WERI-Rb-1 (cell line): ENCODE results near the gene SLC12A7.
"Not testable (repeated sequence)": the region's sequence is repeated elsewhere in the genome, so short reads cannot be mapped to it uniquely, and the experiment has no call there.

ENCODE experiments used
- DNase-seq: peaks from one replicate; pipeline ENCODE4 v3.0.0-alpha.2; 2020
- H3K27ac ChIP-seq: fragments of 250-450 bp; sonication (Bioruptor Pico); 2 replicates; pipeline ENCODE4 v1.5.1; 2020; ENCODE audit warnings: mild to moderate bottlenecking, moderate library complexity
- H3K27me3 ChIP-seq: fragments of 250-450 bp; sonication (Bioruptor Pico); 2 replicates; pipeline ENCODE4 v1.5.1; 2021; ENCODE audit warnings: mild to moderate bottlenecking, low read depth, moderate library complexity; ENCODE audit not compliant: insufficient read depth, severe bottlenecking
- H3K36me3 ChIP-seq: fragments of 250-450 bp; sonication (Bioruptor Pico); 2 replicates; pipeline ENCODE4 v1.5.1; 2020; ENCODE audit warnings: mild to moderate bottlenecking, moderate library complexity
- H3K4me3 ChIP-seq: 2 replicates; pipeline ENCODE4 v1.5.1; 2011; ENCODE audit warnings: low read depth, mild to moderate bottlenecking, control low read depth, low read length
- H3K9me3 ChIP-seq: fragments of 250-450 bp; sonication (Bioruptor Pico); 2 replicates; pipeline ENCODE4 v1.5.1; 2021; ENCODE audit warnings: mild to moderate bottlenecking, moderate library complexity; ENCODE audit not compliant: severe bottlenecking
- TF ChIP-seq, protein P1 (sequence below): IDR thresholded peaks from 2 replicates; pipeline ENCODE4 v1.5.1; 2011; ENCODE audit warnings: low read depth, mild to moderate bottlenecking, control low read depth, inconsistent platforms, low read length

The SLC12A7 gene

DNA sequence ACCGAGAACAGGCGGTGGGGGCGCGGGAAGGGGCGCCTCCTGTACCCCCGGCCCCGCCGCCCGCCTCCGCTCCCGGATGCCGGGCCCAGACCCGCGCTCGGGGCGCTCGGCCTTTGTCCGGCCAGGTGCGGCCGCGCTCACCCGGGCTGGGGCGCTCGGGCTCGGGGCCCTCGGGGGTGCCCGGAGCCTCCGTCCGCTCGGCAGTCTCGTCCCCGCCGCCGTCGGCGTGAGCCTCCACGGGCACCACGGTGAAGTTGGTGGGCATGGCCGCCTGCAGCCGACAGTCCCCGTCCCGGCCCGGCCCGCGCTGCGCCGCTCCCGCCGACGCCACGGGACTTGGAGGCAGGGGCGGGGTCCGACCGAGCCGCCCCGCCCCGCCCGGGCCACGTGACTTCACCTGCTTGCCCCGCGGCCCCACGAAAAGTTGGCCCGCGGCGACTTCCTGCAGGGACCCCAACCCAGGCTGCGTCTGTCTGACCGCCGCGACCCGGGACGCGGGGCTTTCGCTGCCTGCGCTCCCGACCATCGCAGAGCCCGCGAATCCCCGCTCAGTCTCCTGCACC, at the start of gene SLC12A7:
Gene SLC12A7, minus strand, starts transcription at position 337 of the 563 bp plus-strand sequence. Its CDS starts 72 bp downstream, at position 265.
- Histone ChIP-seq H3K27ac (peak within 1 kb of the TSS; percentile 74), H3K9me3 (no peaks in the 10 kb centered on the region), H3K36me3 (peaks cover 28% of the 10 kb centered on the region), H3K27me3 (no peaks in the 10 kb centered on the region), H3K4me3 (peak within 1 kb of the TSS; percentile 79)
- DNase-seq = peak; percentile 75
- TF ChIP-seq, protein P1, sequence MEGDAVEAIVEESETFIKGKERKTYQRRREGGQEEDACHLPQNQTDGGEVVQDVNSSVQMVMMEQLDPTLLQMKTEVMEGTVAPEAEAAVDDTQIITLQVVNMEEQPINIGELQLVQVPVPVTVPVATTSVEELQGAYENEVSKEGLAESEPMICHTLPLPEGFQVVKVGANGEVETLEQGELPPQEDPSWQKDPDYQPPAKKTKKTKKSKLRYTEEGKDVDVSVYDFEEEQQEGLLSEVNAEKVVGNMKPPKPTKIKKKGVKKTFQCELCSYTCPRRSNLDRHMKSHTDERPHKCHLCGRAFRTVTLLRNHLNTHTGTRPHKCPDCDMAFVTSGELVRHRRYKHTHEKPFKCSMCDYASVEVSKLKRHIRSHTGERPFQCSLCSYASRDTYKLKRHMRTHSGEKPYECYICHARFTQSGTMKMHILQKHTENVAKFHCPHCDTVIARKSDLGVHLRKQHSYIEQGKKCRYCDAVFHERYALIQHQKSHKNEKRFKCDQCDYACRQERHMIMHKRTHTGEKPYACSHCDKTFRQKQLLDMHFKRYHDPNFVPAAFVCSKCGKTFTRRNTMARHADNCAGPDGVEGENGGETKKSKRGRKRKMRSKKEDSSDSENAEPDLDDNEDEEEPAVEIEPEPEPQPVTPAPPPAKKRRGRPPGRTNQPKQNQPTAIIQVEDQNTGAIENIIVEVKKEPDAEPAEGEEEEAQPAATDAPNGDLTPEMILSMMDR = no peak

DNA sequence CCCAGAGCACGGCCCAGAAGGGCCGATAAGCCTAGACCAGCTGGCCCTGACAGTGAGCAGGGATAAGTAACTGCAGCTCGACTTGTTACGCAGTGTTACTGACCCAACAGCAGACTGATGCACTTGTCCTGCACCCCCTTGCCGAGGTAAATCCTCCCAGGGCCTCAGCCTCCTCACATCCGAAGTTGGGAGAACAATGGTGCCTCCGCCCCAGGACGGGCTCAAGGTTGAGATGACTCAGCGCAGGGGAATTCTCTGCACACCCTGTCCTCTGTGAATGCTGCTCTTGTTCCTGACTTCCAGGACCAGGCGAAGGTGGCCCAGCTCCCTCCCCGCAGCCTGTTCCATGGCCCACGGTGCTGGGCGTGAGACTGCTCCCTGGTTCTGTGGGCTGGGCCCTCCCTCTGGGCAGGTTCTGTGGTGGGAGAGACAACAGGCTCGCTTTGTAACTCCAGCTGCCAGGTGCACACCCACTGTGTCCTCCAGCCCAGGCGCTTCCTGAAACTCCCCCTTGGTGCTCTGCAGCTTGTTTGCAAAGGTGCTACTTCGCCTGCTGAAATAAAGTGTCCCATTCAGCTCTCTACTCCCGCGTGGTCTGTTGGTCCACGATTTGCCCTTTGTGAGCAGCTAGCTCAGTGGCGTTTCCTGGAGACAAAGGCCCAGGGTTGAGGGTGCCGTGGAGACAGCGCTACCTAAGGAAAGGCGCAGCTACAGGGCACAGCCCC, 49.4 kb upstream of the SLC12A7 start:
- Histone ChIP-seq H3K9me3 (peaks cover 8% of the 10 kb centered on the region), H3K27me3 (no peaks in the 10 kb centered on the region), H3K36me3 (no peaks in the 10 kb centered on the region), H3K27ac (no peak overlapping the region; the same call in 1 of the 2 replicates), H3K4me3 (no peak overlapping the region)
- DNase-seq = no peak
- TF ChIP-seq, protein P1 = no peak

DNA sequence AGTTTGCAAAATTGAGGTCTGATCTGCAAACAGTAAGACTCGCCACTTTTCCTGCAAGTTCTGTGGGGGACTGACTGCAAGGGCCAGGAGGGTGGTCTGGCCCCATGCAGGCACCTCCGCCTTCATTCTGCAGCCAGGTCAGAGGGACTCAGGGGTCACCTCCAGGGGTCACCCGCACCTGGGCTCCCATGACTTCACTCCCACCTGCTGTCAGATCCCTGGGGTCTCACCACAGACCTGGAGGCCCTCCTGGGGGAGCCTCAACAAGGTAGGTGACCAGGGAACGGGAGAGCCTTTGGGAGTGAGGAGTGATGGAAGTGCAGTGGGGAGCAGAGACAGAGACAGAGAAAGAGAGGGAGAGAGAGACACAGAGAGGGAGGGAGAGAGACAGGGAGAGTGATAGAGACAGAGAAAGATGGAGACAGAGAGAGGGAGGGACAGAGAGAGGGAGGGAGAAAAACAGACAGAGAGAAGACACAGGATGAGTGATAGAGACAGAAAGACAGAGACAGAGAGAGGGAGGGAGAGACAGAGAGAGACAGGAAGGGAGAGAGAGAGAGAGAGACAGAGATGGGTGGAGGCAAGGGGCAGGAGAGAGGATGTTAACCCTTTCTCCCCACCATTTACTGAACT, 48.0 kb upstream of the SLC12A7 start:
- Histone ChIP-seq H3K27me3 (no peaks in the 10 kb centered on the region), H3K9me3 (peaks cover 8% of the 10 kb centered on the region), H3K27ac (no peak overlapping the region), H3K4me3 (no peak overlapping the region), H3K36me3 (no peaks in the 10 kb centered on the region)
- DNase-seq = no peak
- TF ChIP-seq, protein P1 = no peak

DNA sequence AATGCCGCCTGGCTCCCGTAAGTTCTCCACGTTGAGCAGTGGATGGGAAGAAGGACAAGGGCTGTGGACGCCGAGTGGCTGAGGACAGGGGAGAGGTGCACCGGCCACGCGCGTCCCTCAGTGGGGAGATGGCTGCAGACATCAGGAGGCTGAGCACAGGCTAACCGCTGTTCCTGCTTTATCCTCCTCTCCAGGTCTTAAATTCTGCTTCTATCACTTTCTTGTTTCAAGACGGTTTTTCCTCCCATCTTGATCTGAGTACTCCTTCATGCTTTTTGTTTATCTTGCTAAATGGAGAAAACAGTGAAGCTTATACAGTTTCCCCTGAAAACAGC, 47.4 kb upstream of the SLC12A7 start:
- H3K9me3 ChIP-seq = peaks cover 8% of the 10 kb centered on the region
- H3K27ac ChIP-seq = no peak overlapping the region
- TF ChIP-seq, protein P1 = no peak
- H3K4me3 ChIP-seq = no peak overlapping the region
- DNase-seq = no peak
- no peaks in the 10 kb centered on the region for H3K27me3 ChIP-seq
- no peaks in the 10 kb centered on the region for H3K36me3 ChIP-seq

DNA sequence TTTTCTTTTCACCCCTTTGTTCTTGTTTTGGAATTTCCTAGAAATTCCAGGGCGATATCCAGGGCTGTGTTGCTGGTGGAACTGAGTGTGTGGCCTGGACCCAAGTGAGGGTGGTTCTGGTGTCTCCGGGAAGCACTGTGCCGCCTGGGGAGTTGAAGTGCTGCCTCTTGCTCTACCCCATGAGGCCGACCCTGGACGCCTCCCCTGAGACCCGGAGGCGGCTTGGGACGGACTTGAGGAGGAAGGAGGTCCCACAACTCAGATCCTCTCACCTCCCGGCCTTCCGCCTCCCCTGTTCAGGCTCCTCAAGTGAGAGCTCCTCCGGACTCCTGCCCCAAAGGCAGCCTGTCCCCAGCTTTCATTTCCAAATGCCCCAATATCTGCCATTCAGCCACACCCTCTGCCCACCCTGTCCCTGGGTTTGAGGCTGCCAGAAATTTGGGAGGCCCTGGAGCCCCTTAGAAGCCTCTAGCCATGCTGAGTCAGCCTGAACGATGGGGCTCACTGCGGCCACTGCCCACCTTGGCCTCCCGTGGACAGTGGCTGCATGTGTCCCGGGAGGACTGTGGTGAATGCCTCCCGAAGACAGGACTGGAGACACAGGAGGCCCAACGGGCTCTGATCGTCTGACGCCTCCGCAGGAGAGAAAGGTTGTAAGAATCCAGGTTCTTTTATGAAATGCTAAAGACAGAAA, 46.9 kb upstream of the SLC12A7 start:
- H3K27me3 ChIP-seq = no peaks in the 10 kb centered on the region
- H3K27ac ChIP-seq = no peak overlapping the region

DNA sequence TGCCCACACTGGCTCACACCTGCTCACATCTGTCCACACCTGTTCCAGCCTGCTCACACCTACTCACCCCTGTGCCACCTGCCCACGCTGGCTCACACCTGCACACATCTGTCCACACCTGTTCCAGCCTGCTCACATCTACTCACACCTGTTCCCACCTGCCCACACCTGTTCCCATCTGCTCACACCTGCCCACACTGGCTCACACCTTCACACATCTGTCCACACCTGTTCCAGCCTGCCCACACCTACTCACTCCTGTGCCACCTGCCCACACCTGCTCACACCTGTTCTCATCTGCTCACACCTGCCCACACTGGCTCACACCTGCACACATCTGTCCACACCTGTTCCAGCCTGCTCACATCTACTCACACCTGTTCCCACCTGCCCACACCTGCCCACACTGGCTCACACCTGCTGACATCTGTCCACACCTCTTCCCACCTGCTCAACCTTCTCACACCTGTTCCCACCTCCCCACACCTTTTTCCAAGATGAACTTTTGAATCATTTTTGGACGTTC, 45.7 kb upstream of the SLC12A7 start:
- not testable (repeated sequence) for H3K4me3 ChIP-seq, H3K36me3 ChIP-seq, H3K27ac ChIP-seq, H3K27me3 ChIP-seq, DNase-seq, H3K9me3 ChIP-seq

More for the DNA sequence above, 46.9 kb upstream of the SLC12A7 start:
- Histone ChIP-seq H3K9me3 (peaks cover 8% of the 10 kb centered on the region), H3K36me3 (no peaks in the 10 kb centered on the region), H3K4me3 (no peak overlapping the region)
- DNase-seq = no peak
- TF ChIP-seq, protein P1 = no peak
